HL-60 (cell line): Measurements from ENCODE around the gene NOS2.

ENCODE experiments used
- DNase-seq, 2 experiments: peaks; one replicate each; pipeline ENCODE4 v3.0.0-alpha.2; 2010 to 2020; ENCODE audit warnings: low read depth in 1 of 2, low spot score in 1 of 2
- H3K27ac ChIP-seq: fragments of 250-450 bp; sonication (Bioruptor Pico); replicated peaks from 2 replicates; pipeline ENCODE4 v1.5.1; 2020; ENCODE audit warnings: mild to moderate bottlenecking, moderate library complexity
- H3K27me3 ChIP-seq: fragments of 250-450 bp; sonication (Bioruptor Pico); 2 replicates; pipeline ENCODE4 v1.5.1; 2021; ENCODE audit warnings: mild to moderate bottlenecking, moderate library complexity; ENCODE audit not compliant: insufficient read depth, poor library complexity, severe bottlenecking
- H3K4me3 ChIP-seq: replicated peaks from 2 replicates; pipeline ENCODE4 v1.5.1; 2011; ENCODE audit warnings: mild to moderate bottlenecking, control low read depth, low read length; ENCODE audit not compliant: insufficient read depth
- GABPA ChIP-seq: IDR thresholded peaks from 2 replicates; pipeline ENCODE4 v1.6.1; 2012; ENCODE audit warnings: low read depth
- POLR2AphosphoS5 ChIP-seq: IDR thresholded peaks from 2 replicates; pipeline ENCODE4 v1.6.1; 2012; ENCODE audit warnings: low read depth
- REST ChIP-seq: IDR thresholded peaks from 2 replicates; pipeline ENCODE4 v1.6.1; 2012; ENCODE audit warnings: low read depth; ENCODE audit not compliant: insufficient replicate concordance
- SPI1 ChIP-seq: IDR thresholded peaks from 2 replicates; pipeline ENCODE4 v1.6.1; 2012; ENCODE audit warnings: low read depth, mild to moderate bottlenecking, borderline replicate concordance
- TF ChIP-seq, protein P1 (sequence below): IDR thresholded peaks from one replicate; pipeline ENCODE4 v1.5.1; 2011; ENCODE audit warnings: low read length, control low read depth, inconsistent platforms; ENCODE audit not compliant: insufficient read depth

Gene NOS2

DNA sequence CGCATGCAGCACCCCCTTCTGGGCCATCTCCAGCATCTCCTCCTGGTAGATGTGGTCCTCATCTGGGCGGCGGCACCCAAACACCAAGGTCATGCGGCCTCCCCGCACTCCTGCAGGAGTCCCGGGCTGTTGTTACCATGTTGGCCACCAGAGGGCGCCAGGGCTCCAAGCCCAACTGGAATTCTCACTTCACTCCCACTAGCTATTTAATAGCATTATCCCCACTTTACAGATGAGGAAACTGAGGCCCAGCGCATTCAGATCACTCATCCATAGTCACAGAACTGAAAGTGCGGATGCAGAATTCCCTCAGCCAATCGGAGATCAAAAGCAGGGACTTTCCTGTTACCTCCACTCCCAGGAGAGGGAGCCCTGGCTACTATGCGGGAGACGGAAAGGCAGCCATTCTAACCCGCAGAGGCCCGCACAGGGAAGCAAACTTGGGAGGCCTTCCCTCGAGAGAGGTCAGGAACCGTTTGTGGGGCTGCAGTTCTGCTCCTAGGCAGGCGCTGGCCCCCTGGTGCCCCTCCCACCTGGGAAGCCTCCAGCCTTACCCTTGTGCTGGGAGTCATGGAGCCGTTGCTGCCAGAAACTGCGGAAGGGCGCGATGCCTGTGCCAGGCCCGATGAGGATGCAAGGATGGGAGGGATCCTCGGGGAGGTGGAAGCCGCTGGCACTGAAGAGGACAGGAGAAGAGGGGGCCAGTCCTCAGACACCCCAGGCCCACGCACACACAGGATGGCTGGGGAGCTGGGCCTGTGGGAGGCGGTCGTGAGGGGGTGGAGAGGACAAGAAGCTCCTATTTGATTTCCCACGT lies 40.1 kb downstream of the NOS2 start:
- TF ChIP-seq, protein P1, sequence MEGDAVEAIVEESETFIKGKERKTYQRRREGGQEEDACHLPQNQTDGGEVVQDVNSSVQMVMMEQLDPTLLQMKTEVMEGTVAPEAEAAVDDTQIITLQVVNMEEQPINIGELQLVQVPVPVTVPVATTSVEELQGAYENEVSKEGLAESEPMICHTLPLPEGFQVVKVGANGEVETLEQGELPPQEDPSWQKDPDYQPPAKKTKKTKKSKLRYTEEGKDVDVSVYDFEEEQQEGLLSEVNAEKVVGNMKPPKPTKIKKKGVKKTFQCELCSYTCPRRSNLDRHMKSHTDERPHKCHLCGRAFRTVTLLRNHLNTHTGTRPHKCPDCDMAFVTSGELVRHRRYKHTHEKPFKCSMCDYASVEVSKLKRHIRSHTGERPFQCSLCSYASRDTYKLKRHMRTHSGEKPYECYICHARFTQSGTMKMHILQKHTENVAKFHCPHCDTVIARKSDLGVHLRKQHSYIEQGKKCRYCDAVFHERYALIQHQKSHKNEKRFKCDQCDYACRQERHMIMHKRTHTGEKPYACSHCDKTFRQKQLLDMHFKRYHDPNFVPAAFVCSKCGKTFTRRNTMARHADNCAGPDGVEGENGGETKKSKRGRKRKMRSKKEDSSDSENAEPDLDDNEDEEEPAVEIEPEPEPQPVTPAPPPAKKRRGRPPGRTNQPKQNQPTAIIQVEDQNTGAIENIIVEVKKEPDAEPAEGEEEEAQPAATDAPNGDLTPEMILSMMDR: peak; percentile 63
- TF ChIP-seq GABPA: no peak
- TF ChIP-seq SPI1: no peak
- no peak for TF ChIP-seq POLR2AphosphoS5
- no peak for TF ChIP-seq REST
- H3K27me3 ChIP-seq: no peaks in the 10 kb centered on the region
- no peak overlapping the region for H3K4me3 ChIP-seq
- peak; percentile 8 to 53 for DNase-seq
- H3K27ac ChIP-seq: no peak overlapping the region

- no peak overlapping the region for H3K4me3 ChIP-seq
- no peak for DNase-seq
- TF ChIP-seq SPI1: no peak
- TF ChIP-seq REST: no peak
- TF ChIP-seq POLR2AphosphoS5: no peak
- TF ChIP-seq, protein P1: no peak
- TF ChIP-seq GABPA: no peak
- no peaks in the 10 kb centered on the region for H3K27me3 ChIP-seq
- H3K27ac ChIP-seq: no peak overlapping the region
Measured at GRCh38 chr17:27759528-27759927, 40.8 kb downstream of the NOS2 start.

GRCh38 chr17:27756467-27757371 lies 43.6 kb downstream of the NOS2 start:
- DNase-seq: peak; percentile 25 to 52
- Histone ChIP-seq H3K27me3 (no peaks in the 10 kb centered on the region), H3K4me3 (no peak overlapping the region), H3K27ac (no peak overlapping the region)
- TF ChIP-seq GABPA: no peak
- no peak for TF ChIP-seq POLR2AphosphoS5
- TF ChIP-seq, protein P1: peak; percentile 90
- no peak for TF ChIP-seq SPI1
